Hepatocyte (in vitro differentiated cells): ENCODE results near the gene CORO7.

ENCODE experiments used
- CTCF ChIP-seq: fragments of 200-600 bp; sonication (generic); IDR thresholded peaks from 2 replicates; pipeline ENCODE4 v1.5.1; 2016; ENCODE audit warnings: antibody characterized with exemption, mild to moderate bottlenecking; ENCODE audit not compliant: poor library complexity
- EZH2 ChIP-seq: fragments of 200-600 bp; sonication (generic); IDR thresholded peaks from 2 replicates; pipeline ENCODE4 v1.6.1; 2016; ENCODE audit warnings: antibody characterized with exemption, mild to moderate bottlenecking, borderline replicate concordance
- EZH2phosphoT487 ChIP-seq: fragments of 200-600 bp; sonication (generic); IDR thresholded peaks from one replicate; pipeline ENCODE4 v1.6.1; 2018; ENCODE audit warnings: antibody characterized with exemption, mild to moderate bottlenecking, low read depth, moderate library complexity; ENCODE audit not compliant: unreplicated experiment, severe bottlenecking

GRCh38 chr16:4460936-4461249 lies 44.5 kb upstream of the CORO7 start:
- TF ChIP-seq EZH2 (no peak), CTCF (no peak), EZH2phosphoT487 (no peak)
